ENCODE data around the gene GSTT2. TPM values are rescaled to one million over a fixed set of nuclear protein-coding genes. Genes with fewer than 3 reads are reported as not detected.
"Not testable (repeated sequence)": the region's sequence is repeated elsewhere in the genome, so short reads cannot be mapped to it uniquely, and the experiment has no call there.

The GSTT2 gene
- total RNA-seq, 2 donors from 2014 or later, result not detected

GRCh38 chr22:23970201-23970641 is 9.7 kb upstream of the GSTT2 start:
- intact Hi-C loops (cut with DNase I), result loop anchor here (5.0 kb wide), 1 partner anchor 43 kb away; no protein-coding TSS in a partner anchor

GRCh38 chr22:23970816-23971486 is 9.0 kb upstream of the GSTT2 start:
- ATAC-seq (no peak), DNase-seq (no peak)
- peaks cover 0 to 8% of the 10 kb centered on the region in 2 donors for H3K36me3 ChIP-seq (replicated peaks in 1 of 2; ENCODE audit: insufficient read depth in 1 of 2, low read depth in 2 of 2)
- TF ChIP-seq CTCF (IDR thresholded peaks at IDR 0.05) (no peak), POLR2A (IDR thresholded peaks at IDR 0.05) (no peak)
- intact Hi-C loops (cut with DNase I), result loop anchor here (5.0 kb wide), 1 partner anchor 44 kb away; no protein-coding TSS in a partner anchor
- no peaks in the 10 kb centered on the region for H3K27me3 ChIP-seq
- no peak overlapping the region for H3K4me3 ChIP-seq
- 66 to 79% methylated on average over 6 of the region's 6 CpGs for WGBS, 2 donors
- H3K9me3 ChIP-seq, result no peaks in the 10 kb centered on the region
- peaks cover 7% of the 10 kb centered on the region for H3K4me1 ChIP-seq
- H3K27ac ChIP-seq, result peak overlapping the region in 1 of 4 donors; percentile 20

More at GRCh38 chr22:23970201-23970641, 9.7 kb upstream of the GSTT2 start:
- no peak for ATAC-seq
- TF ChIP-seq POLR2A (IDR thresholded peaks at IDR 0.05) (peak in 2 of 3 donors; percentile 8 to 11), CTCF (IDR thresholded peaks at IDR 0.05) (no peak)
- Histone ChIP-seq H3K36me3 (replicated peaks in 1 of 2; ENCODE audit: insufficient read depth in 1 of 2, low read depth in 2 of 2) (peaks cover 0 to 8% of the 10 kb centered on the region in 2 donors), H3K4me1 (peaks cover 7% of the 10 kb centered on the region), H3K9me3 (no peaks in the 10 kb centered on the region), H3K27ac (no peak overlapping the region), H3K27me3 (no peaks in the 10 kb centered on the region), H3K4me3 (no peak overlapping the region)
- WGBS, 2 donors, result 71 to 83% methylated on average over 5 of the region's 5 CpGs
- DNase-seq, result no peak

- not testable (repeated sequence) for H3K9me3 ChIP-seq; H3K4me1 ChIP-seq; DNase-seq; H3K36me3 ChIP-seq (replicated peaks in 1 of 2; ENCODE audit: insufficient read depth in 1 of 2, low read depth in 2 of 2); H3K27me3 ChIP-seq; H3K4me3 ChIP-seq; ATAC-seq
- WGBS, 2 donors, result 63 to 79% methylated on average over 2 to 3 of the region's 3 CpGs
- intact Hi-C loops (cut with DNase I), result loop anchor here (5.0 kb wide), 1 partner anchor 45 kb away; no protein-coding TSS in a partner anchor
- peak overlapping the region in 1 of 4 donors; percentile 29 for H3K27ac ChIP-seq
Observed at GRCh38 chr22:23971927-23972326, 8.0 kb upstream of the GSTT2 start.

- not testable (repeated sequence) for H3K4me1 ChIP-seq; H3K27me3 ChIP-seq; H3K36me3 ChIP-seq (replicated peaks in 1 of 2; ENCODE audit: insufficient read depth in 1 of 2, low read depth in 2 of 2); H3K4me3 ChIP-seq; DNase-seq; H3K9me3 ChIP-seq
- H3K27ac ChIP-seq, result peak within 1 kb of the TSS in 2 of 4 donors; percentile 25 to 62
- ATAC-seq, result peak; percentile 98
- no CpG with 5 or more reads among the region's 29 CpGs for WGBS, 2 donors
- intact Hi-C loops (cut with DNase I), result loop anchor here (5.0 kb wide), 1 partner anchor 47 kb away; no protein-coding TSS in a partner anchor
Observed at GRCh38 chr22:23974345-23974744, 5.6 kb upstream of the GSTT2 start, which contains the start of gene DDT. Gene DDT, minus strand, starts transcription at chr22:23974441. Its CDS starts 27 bp downstream, at chr22:23974414.

- WGBS, 2 donors, result no CpG with 5 or more reads among the region's 27 CpGs
- not testable (repeated sequence) for H3K4me3 ChIP-seq; H3K9me3 ChIP-seq; H3K36me3 ChIP-seq (replicated peaks in 1 of 2; ENCODE audit: insufficient read depth in 1 of 2, low read depth in 2 of 2); H3K4me1 ChIP-seq; H3K27me3 ChIP-seq
- ATAC-seq, result peak; percentile 53
- intact Hi-C loops (cut with DNase I), result loop anchor here (5.0 kb wide), 1 partner anchor 48 kb away; no protein-coding TSS in a partner anchor
- peak overlapping the region in 2 of 4 donors; percentile 25 to 62 for H3K27ac ChIP-seq
- peak in 2 of 4 donors; percentile 42 to 55 for DNase-seq
Observed at GRCh38 chr22:23974836-23975352, 5.0 kb upstream of the GSTT2 start.

GRCh38 chr22:23977304-23977703 is 2.6 kb upstream of the GSTT2 start:
- DNase-seq; ATAC-seq; H3K36me3 ChIP-seq (replicated peaks in 1 of 2; ENCODE audit: insufficient read depth in 1 of 2, low read depth in 2 of 2); H3K4me3 ChIP-seq; H3K27me3 ChIP-seq; H3K27ac ChIP-seq; H3K4me1 ChIP-seq; H3K9me3 ChIP-seq; intact Hi-C loops (cut with DNase I): not testable (repeated sequence)
- WGBS, 2 donors, result 82% methylated on average over 6 of the region's 12 CpGs; no CpG with 5 or more reads in 1 of the 2 donors

- not testable (repeated sequence) for H3K4me3 ChIP-seq
- no CpG with 5 or more reads among the region's 7 CpGs for WGBS, 2 donors
Observed at GRCh38 chr22:23980567-23980966, 633 bp downstream of the GSTT2 start.

More at GRCh38 chr22:23980567-23980966, 633 bp downstream of the GSTT2 start:
- H3K4me1 ChIP-seq; DNase-seq; H3K36me3 ChIP-seq (replicated peaks in 1 of 2; ENCODE audit: insufficient read depth in 1 of 2, low read depth in 2 of 2); H3K27ac ChIP-seq; H3K9me3 ChIP-seq; ATAC-seq; H3K27me3 ChIP-seq; intact Hi-C loops (cut with DNase I): not testable (repeated sequence)
